Stimulated activated CD8-positive, alpha-beta memory T cell treated with anti-CD3 and anti-CD28 coated beads, Interleukin-4, amount 100 ng/mL, for 1 hour (primary cell): ENCODE results near the gene GSDMA.
"Not testable (repeated sequence)": the region's sequence is repeated elsewhere in the genome, so short reads cannot be mapped to it uniquely, and the experiment has no call there.

Experiments
- DNase-seq, 2 donors: peaks; one replicate each; pipeline ENCODE4 v3.0.0-alpha.2; 2020; ENCODE audit warnings: low read depth in 2 of 2, low spot score in 1 of 2

The GSDMA gene

DNA sequence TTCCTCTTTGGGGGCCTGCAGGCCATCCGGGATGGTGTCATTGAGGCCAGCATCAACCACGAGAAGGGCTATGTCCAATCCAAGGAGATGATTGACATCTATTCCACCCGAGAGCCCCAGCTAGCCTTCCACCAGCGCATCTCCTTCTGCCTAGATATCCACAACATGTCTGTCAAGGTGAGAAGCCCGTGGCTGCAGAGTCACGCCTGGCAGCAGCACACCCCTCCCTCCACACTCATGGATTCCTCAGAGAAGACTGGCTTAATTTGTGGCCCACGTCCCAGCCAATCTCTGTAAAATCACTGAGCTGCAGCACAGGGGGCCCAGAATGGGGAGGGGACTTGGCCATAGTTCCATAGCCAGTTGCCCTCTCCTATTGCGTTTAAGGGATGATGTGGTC is 33.4 kb downstream of the GSDMA start:
- DNase-seq: no peak

DNA sequence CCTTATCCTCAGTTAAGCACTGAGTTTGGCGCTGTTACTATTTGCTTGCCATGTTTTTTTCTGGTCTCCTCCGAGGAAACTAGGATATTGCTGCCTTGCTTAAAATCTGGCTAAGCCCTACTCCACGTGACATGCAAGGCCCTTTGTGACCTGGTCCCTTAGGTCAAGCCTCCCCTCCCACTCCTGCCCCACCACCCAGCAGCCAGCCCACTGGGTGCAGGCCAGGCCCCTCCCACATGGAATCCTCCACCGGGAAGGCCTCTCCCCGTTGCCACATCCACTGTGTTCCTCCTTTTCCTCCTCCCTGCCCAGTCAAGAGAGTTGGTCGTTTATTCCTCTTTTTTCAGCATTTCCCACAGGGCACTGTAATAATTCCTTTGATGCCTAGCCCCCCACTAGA is 34.0 kb downstream of the GSDMA start:
- DNase-seq: no peak

- DNase-seq: no peak
Measured at GRCh38 chr17:39997543-39997942, 34.7 kb downstream of the GSDMA start.

DNA sequence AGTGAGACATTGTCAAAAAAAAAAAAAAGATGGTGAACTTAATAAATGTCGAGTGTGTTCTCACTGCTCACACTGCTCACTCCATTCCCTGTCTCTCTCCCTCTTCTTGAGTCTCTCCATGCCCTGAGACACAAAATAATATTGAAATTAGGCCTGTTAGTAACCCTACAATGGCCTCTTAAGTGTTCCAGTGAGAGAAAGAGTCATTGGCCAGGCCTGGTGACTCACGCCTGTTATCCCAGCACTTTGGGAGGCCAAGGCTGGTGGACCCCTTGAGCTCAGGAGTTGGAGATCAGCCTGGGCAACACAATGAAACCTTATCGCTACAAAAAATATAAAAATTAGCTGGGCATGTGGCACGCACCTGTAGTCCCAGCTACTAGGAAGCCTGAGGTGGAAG is 36.3 kb downstream of the GSDMA start:
- DNase-seq: no peak

DNA sequence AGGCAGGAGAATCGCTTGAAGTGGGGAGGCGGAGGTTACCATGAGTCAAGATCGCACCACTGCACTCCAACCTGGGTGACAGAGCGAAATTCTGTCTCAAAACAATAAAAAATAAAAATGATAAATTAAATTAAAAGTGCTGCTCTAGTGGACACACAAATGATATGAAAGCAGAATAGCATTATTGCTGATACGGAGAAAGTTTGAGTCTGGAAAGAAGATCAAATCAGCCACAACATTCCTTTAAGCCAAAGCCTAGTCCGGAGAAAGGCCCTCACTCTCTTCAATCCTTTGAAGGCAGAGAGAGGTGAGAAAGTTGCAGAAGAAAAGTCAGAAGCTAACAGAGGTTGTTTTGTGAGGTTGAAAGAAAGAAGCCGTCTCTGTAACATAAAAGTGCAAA is 37.4 kb downstream of the GSDMA start:
- DNase-seq: no peak

DNA sequence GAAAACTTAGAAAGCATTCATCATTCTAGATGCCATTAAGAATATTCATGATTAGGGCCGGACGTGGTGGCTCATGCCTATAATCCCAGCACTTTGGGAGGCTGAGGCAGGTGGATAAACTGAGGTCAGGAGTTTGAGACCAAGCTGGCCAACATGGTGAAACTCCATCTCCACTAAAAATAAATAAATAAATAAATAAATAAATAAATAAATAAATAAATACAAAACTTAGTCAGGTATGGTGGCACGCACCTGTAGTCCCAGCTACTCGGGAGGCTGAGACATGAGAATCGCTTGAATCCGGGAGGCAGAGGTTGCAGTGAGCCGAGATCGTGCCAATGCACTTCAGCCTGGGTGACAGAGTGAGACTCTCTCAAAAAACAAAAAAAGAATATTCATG is 38.5 kb downstream of the GSDMA start:
- DNase-seq: not testable (repeated sequence)

DNA sequence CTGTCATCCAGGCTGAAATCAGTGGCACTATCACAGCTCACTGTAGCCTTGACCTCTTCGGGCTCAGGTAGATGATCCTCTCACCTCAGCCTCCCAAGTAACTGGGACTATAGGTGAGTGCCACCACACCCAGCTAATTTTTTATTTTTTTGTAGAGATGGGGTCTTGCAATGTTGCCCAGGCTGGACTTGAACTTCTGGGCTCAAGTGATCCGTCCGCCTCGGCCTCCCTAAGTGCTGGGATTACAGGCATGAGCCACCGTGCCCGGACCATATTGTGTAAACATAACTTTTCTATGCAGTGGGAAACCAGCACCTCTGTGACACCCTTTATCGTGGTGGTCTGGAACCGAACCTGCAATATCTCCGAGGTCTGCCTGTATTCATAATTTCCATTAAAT is 41.3 kb downstream of the GSDMA start:
- DNase-seq: no peak

GRCh38 chr17:40004712-40005111 is 41.9 kb downstream of the GSDMA start:
- DNase-seq: no peak

DNA sequence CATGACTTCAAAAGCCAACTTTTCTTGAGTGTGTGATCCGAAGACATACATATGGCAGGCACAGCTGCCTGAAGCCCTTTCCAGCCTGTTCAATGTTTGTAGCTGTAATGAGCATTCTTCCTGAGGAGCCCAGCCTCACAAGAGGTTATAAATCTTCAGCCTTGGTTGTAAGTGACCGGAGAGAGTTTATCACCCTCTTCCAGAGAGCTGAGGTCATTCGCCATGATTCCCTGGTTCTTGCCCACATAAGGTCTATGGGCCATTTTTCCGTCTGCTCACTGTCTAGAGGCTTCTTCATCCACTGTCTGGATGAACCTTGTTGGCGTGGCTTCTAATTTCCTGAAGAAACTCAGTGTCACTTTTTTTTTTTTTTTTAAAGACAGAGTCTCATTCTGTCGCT is 42.7 kb downstream of the GSDMA start:
- no peak for DNase-seq

- DNase-seq: not testable (repeated sequence)
Measured at GRCh38 chr17:40010946-40011500, 48.2 kb downstream of the GSDMA start.

- not testable (repeated sequence) for DNase-seq
Measured at GRCh38 chr17:40012017-40012647, 49.3 kb downstream of the GSDMA start.

- DNase-seq: no peak
Measured at GRCh38 chr17:40014375-40014980, 51.7 kb downstream of the GSDMA start.

- no peak for DNase-seq
Measured at GRCh38 chr17:40015005-40015997, 52.5 kb downstream of the GSDMA start, which contains the start of gene CSF3. CSF3 (plus strand) TSS chr17:40015440; CDS start chr17:40015475, 35 bp downstream.

GRCh38 chr17:40015998-40016985 is 53.5 kb downstream of the GSDMA start:
- DNase-seq: no peak

DNA sequence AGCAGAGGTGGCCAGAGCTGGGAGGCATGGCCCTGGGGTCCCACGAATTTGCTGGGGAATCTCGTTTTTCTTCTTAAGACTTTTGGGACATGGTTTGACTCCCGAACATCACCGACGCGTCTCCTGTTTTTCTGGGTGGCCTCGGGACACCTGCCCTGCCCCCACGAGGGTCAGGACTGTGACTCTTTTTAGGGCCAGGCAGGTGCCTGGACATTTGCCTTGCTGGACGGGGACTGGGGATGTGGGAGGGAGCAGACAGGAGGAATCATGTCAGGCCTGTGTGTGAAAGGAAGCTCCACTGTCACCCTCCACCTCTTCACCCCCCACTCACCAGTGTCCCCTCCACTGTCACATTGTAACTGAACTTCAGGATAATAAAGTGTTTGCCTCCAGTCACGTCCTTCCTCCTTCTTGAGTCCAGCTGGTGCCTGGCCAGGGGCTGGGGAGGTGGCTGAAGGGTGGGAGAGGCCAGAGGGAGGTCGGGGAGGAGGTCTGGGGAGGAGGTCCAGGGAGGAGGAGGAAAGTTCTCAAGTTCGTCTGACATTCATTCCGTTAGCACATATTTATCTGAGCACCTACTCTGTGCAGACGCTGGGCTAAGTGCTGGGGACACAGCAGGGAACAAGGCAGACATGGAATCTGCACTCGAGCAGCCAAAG is 54.7 kb downstream of the GSDMA start:
- DNase-seq: no peak

GRCh38 chr17:40018211-40019121 is 55.7 kb downstream of the GSDMA start:
- no peak for DNase-seq

- DNase-seq: no peak
Measured at GRCh38 chr17:40019140-40019991, 56.6 kb downstream of the GSDMA start.

- no peak for DNase-seq
Measured at GRCh38 chr17:40020146-40020545, 57.3 kb downstream of the GSDMA start.
